Stimulated activated CD8-positive, alpha-beta memory T cell treated with anti-CD3 and anti-CD28 coated beads, Interleukin-7, amount 100 ng/mL, for 1 hour (primary cell): ENCODE measurements around the gene TBC1D24.
"Not testable (repeated sequence)": the region's sequence is repeated elsewhere in the genome, so short reads cannot be mapped to it uniquely, and the experiment has no call there.

Source experiments
- DNase-seq, 2 donors: peaks; one replicate each; pipeline ENCODE4 v3.0.0-alpha.2; 2020; ENCODE audit warnings: low read depth in 2 of 2

The TBC1D24 gene

GRCh38 chr16:2468725-2469398, 6.1 kb upstream of the TBC1D24 start:
- no peak for DNase-seq

- DNase-seq: no peak
Observed at GRCh38 chr16:2469399-2470233, 5.3 kb upstream of the TBC1D24 start.

GRCh38 chr16:2470234-2470601, 4.7 kb upstream of the TBC1D24 start:
- no peak for DNase-seq

GRCh38 chr16:2470603-2471015, 4.3 kb upstream of the TBC1D24 start:
- DNase-seq: no peak

- no peak for DNase-seq
Observed at GRCh38 chr16:2471016-2471652, 3.8 kb upstream of the TBC1D24 start, which contains the start of gene NTN3. NTN3 (plus strand) TSS chr16:2471297; CDS start chr16:2471702, 405 bp downstream.

- no peak for DNase-seq
Observed at GRCh38 chr16:2471653-2472487, 3.1 kb upstream of the TBC1D24 start.

GRCh38 chr16:2472488-2472864, 2.5 kb upstream of the TBC1D24 start:
- no peak for DNase-seq

- DNase-seq: no peak
Observed at GRCh38 chr16:2472885-2473445, 2.0 kb upstream of the TBC1D24 start.

- no peak for DNase-seq
Observed at GRCh38 chr16:2473446-2473926, 1.4 kb upstream of the TBC1D24 start.

GRCh38 chr16:2473999-2474876, 689 bp upstream of the TBC1D24 start:
- DNase-seq: peak; percentile 17 to 26

- peak in 1 of 2 donors; percentile 19 for DNase-seq
Observed at GRCh38 chr16:2475413-2476344, 752 bp downstream of the TBC1D24 start.

GRCh38 chr16:2476345-2476720, 1.4 kb downstream of the TBC1D24 start:
- no peak for DNase-seq

GRCh38 chr16:2476741-2477140, 1.8 kb downstream of the TBC1D24 start:
- DNase-seq: no peak

GRCh38 chr16:2477327-2477726, 2.4 kb downstream of the TBC1D24 start:
- no peak for DNase-seq

GRCh38 chr16:2478279-2478678, 3.4 kb downstream of the TBC1D24 start:
- no peak for DNase-seq

GRCh38 chr16:2479996-2480395, 5.1 kb downstream of the TBC1D24 start:
- DNase-seq: not testable (repeated sequence)

GRCh38 chr16:2480948-2481347, 6.0 kb downstream of the TBC1D24 start:
- no peak for DNase-seq

- DNase-seq: no peak
Observed at GRCh38 chr16:2481676-2482075, 6.7 kb downstream of the TBC1D24 start.

GRCh38 chr16:2482249-2482648, 7.3 kb downstream of the TBC1D24 start:
- no peak for DNase-seq
